ENCODE measurements around the gene ST6GALNAC3.

The ST6GALNAC3 gene

DNA sequence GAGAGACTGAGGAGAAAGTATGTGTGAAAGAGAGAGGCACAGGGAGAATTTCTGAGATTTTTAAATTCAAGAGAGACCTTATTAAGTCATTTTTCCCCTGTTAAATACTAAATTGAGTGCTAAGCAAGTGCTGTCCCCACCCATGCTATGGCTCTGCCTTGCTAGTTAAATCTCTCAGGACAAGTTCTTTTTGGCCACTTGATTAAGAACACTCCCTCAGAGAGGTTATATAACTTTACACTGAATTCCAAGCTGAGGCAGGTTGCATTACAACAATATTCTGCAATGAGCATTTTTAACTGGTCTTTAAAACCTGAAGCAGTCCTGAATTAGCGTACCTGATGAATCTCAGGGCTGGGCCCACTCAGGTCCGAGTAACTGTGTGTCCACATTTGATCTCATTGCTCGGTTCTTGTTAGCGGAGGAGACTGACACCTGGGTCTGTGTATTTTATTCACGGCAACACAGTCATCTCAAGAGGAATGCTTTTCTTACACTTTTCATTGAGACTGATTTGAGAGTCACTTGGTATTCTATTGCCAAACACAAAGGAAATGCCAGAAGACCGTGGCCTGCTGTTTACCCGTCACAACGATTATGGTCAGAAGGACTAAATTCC is 605.1 kb downstream of the ST6GALNAC3 start:
- no peak for DNase-seq (ENCODE audit: low read depth, low spot score)
- ChIA-PET CTCF (no interaction called here), POLR2A (no interaction called here)
- no peak overlapping the region for H3K4me3 ChIP-seq (ENCODE audit: low read depth, low read length)
- TF ChIP-seq, protein P1, sequence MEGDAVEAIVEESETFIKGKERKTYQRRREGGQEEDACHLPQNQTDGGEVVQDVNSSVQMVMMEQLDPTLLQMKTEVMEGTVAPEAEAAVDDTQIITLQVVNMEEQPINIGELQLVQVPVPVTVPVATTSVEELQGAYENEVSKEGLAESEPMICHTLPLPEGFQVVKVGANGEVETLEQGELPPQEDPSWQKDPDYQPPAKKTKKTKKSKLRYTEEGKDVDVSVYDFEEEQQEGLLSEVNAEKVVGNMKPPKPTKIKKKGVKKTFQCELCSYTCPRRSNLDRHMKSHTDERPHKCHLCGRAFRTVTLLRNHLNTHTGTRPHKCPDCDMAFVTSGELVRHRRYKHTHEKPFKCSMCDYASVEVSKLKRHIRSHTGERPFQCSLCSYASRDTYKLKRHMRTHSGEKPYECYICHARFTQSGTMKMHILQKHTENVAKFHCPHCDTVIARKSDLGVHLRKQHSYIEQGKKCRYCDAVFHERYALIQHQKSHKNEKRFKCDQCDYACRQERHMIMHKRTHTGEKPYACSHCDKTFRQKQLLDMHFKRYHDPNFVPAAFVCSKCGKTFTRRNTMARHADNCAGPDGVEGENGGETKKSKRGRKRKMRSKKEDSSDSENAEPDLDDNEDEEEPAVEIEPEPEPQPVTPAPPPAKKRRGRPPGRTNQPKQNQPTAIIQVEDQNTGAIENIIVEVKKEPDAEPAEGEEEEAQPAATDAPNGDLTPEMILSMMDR (IDR thresholded peaks at IDR 0.05; ENCODE audit: insufficient read depth, low read length, missing control alignments) = no peak

DNA sequence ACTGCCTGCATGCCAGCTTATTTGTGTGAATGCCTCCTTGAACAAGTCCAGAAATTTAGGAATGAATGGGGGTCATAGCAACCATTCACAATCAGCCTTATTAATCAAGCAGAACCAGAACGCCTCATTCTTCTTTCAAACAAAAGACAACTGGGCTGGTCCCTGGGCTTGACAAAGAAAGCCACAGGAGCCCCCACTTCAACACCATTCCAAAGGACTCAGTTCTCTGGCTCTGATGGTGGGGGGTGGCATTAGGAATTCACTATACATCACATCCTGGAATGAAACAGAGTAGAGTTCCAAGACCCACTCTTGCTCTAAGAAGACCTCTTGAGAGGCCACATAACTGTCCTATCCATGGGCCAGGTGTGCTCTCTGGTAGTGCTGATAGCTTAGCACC is 606.1 kb downstream of the ST6GALNAC3 start:
- ChIA-PET CTCF (no interaction called here), POLR2A (no interaction called here)
- TF ChIP-seq, protein P1 (IDR thresholded peaks at IDR 0.05; ENCODE audit: insufficient read depth, low read length, missing control alignments) = no peak
- H3K4me3 ChIP-seq (ENCODE audit: low read depth, low read length) = no peak overlapping the region
- DNase-seq (ENCODE audit: low read depth, low spot score) = no peak

DNA sequence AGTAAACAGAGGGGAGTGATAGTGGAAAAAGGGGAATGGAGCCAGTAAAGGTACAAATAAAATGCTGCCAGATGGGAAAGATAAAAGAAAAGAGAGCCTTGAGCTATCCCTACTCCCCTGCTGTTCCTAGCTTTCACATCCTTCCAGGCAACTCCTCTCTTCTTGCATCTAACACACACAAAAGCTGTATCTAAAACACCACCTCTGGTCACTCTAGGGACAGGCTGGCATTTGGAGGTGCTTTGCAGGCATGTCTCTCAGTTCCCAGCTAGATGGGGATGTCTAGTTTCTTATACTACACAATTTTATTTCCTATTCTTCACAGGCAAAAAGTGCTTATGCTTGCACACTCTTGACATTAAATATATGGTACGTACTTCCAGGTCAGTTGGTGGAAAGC is 607.6 kb downstream of the ST6GALNAC3 start:
- ChIA-PET POLR2A (no interaction called here), CTCF (no interaction called here)
- H3K4me3 ChIP-seq (ENCODE audit: low read depth, low read length) = no peak overlapping the region
- TF ChIP-seq, protein P1 (IDR thresholded peaks at IDR 0.05; ENCODE audit: insufficient read depth, low read length, missing control alignments) = no peak
- no peak for DNase-seq (ENCODE audit: low read depth, low spot score)

All from AG04449 (cell line).